GM19193 (cell line): ENCODE measurements around the gene SUMO4.

Experiments used
- POLR2A ChIP-seq: IDR thresholded peaks from 4 replicates; pipeline ENCODE4 v1.6.1; 2011; ENCODE audit not compliant: insufficient read depth, insufficient read length; ENCODE audit errors: extremely low read depth

SUMO4 gene

DNA sequence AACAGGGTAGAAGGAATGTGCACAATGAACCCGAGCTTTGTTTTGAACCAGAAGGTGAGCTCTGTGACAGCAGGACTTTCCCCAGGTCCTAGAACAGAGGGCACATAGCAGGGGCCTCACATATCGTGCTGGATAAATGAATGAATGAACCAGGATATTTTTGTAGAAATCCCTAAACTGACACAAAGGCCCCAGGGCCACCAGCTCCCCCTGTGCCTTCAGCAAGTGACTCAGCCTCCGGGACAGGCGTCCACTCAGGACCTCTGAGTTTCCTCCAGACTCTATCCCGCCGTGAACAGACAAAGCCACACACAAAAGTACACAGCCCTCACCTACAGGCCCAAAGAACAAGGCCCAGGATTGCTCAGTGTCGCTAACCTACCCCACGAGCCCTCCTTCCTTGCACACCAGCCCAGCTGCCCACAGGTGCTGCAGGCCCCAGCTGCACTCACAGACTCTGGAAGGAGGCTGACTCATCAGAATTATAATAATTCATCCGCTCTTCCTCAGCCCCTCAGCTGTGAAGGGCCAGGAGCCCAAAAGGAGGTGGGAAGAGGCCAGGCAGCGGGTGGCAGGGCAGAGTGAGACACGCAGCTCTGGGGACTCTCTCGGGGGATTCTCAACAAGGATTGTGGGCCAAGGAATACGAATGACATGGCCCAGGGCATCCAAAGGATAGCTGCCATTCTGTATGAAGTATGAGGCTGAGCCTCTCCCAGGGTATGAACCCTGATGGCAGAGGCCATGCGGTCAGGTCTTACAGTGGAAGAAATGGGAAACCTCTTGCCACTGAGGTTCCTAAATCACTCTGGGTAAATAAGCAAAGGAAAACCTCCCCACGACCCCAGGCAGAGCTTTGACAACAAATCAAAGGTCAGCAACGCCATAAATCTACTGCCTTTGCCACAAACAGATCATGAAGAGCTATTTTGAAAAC is 40.9 kb downstream of the SUMO4 start:
- TF ChIP-seq POLR2A: no peak

DNA sequence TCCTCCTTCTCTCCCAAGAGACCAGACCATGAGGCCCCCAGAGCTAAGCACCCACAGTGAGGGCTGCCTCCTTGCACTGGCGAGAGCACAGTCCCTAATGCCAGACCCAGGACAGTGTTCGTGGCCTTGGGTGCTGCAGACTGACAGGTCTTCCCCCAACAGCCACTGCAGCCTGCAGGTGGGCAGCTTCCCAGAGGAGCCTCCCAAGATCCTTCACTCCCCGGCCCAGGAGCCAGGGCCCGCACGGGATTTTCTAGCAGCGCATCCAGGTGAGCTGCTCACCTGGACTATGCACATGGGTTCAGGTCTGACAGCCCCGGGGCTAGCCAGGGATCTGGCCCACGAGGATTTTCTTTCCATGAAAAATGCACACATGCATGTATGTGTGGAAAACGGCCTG is 41.7 kb downstream of the SUMO4 start:
- TF ChIP-seq POLR2A: no peak

DNA sequence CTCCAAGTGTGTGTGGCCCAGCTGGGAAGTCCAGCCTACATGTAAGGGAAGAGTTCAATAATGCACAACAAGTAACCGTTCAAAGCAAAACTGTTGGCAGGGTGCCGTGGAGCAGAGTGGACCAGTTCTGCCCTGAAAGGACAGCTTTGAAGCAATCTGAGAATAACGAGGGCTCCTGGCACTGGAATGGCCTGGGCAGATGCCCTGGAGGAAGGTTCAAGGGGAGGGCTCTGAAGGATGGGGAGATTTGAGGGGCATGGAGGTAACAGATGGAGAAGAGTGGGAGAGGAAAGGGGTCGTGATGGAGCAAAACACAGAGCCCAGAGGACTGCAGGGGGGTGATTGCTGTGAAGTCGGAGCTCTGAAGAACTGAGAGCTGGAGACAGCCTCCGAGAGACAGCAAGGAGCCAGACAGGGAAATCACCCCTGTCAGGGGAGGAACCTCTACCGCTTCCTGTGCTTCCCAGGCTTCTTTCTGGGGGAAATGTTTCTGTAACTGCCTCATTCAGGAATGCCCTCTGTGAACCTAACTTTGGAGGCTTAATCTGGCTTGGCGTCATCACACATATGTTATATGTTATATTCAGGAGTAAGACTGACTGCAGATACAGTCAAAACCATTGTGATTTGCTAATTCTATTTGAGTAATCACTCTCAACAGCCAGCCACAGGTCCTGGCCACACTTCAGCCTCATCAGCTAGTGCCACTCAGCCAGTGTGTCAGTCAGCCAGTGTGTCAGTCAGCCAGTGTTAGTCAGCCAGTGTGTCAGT is 43.5 kb downstream of the SUMO4 start:
- no peak for TF ChIP-seq POLR2A

DNA sequence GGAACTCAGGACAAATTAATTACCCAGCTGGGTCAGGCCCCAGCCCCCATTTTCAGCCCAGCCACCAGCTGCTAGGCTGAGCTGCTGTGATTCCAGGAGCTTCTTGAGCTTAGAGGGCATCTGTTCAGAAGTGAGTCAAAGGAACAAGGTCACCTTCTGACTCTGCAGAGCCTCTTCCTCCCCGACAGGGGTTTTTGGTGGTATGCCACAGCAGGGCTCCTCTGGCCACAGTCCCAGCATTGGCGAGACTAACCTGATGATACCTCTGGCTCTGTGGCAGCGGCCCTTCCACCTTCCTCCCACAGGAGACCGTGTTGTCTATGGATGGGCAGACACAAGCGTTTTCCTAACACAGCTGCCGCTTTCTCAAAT is 45.0 kb downstream of the SUMO4 start:
- TF ChIP-seq POLR2A: no peak

DNA sequence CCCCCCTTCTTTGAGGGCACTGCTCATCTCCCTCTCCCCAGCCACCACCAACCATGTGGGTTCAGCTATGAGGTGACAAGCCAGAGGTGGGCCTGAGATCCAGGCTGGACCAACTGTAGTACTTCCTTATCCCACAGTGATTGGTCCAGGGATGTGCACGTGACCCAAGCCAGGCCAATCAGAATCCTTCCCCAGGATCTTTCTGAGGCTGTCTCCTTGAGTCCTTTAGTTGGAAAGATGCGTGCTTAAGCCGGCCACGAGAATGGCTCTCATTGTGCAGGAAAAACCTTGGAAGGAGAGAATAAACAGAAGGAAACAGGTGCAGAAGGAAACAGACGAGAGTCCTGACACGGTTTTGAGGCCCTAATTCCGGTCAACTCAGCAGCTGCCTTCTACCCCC is 45.5 kb downstream of the SUMO4 start:
- no peak for TF ChIP-seq POLR2A

DNA sequence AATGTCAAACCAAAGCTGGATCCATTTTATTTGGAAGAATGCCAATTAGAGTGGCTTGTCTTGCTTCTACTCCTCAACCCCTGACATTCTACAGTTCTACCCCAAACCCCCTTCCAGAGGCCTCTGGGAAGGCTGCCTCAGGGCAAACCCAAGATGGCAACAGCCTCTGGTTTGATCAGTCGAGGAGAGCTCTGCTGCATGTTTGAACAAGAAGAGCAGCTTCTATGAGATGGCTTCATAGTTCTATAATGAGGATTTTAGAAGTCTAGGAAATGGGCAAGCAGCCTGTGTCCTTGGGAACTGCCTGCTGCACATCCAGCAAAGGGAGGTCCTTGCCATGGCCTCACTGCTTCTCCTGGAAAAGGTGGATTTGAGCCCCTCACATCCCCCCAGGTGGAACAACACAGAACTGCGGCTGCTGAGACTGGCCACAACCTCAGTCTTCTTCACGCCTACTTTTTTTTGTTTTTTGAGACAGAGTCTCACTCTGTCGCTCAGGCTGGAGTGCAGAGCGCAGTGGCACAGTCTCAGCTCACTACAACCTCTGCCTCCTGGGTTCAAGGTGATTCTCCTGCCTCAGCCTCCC is 46.8 kb downstream of the SUMO4 start:
- TF ChIP-seq POLR2A: no peak

DNA sequence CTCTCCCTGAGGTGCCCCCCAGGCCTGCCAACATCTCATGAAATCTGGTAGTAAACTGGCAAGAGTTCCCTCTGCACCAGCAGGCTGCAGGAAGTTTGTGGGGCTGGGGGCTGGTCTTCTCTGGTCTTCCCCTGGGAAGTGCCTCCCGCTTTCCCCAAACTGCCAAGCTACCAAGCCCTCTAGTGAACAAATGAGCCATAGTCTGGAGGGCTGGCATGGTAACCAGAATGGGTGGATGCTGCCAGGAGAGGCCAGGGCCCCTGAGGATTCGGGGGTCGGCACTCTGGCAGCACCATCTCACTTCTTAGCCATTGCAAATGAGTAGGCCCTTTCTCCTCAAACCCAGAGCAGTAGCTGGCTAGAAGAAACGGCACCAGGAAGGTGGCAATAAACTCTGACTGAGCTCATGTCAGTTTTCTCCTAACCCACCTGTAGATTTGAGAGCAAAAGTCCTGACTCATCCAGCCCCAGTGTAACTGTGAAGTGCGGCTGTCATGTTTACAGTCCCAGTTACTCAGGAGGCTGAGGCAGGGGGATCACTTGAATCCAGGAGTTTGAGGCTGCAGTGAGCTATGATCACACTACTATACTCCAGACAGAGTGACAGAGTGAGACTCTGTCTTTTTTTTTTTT is 48.9 kb downstream of the SUMO4 start:
- no peak for TF ChIP-seq POLR2A

DNA sequence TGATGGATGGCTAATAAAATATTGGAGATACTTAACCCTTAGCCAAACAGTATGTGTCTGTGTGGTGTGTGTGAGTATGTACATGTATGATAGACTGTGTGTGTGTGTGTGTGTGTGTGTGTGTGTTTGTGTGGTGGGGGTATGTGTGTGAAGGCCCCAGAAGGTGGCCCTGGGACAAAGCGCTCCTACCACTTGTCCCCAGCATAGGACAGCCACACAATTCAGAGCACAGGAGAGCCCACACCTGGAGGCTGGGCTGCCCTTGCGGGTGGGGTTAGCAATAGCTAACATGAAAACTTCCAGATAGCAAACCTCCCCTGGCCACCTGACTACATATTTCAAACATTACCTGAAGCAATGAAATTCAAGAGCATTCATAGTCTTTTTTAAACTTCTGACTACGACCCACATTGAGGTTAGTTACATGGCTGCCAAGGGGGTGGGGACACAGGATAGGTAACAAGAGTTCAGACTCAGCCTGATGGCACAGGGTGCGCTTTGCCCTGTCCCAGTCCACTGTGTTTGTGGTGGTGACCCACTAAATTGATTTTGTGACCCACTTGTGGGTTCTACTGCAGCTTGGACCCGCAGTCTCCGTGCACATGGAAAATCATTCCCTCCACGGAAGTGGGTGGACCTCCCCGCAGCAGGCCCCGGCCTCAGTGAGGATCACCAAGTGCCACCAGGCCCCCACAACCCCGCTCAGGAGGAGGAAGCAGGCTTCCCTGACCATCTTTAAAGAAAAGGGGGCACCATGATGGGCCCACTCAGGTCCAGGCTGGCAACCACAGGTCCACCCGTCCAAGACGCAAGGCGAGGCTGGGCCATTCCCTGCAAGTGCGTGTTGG is 50.0 kb downstream of the SUMO4 start:
- no peak for TF ChIP-seq POLR2A
